ENCODE data around the gene BIN1. TPM values are rescaled to one million over a fixed set of nuclear protein-coding genes. Genes with fewer than 3 reads are reported as not detected.

BIN1 gene
- total RNA-seq, 1 experiment from 2014 or later = 31.8 TPM

GRCh38 chr2:127122361-127123027, 15.5 kb upstream of the BIN1 start:
- no peak for ATAC-seq
- H3K4me3 ChIP-seq (replicated peaks in 1 of 2; ENCODE audit: low read depth in 1 of 2, low read length in 2 of 2) = no peak overlapping the region
- H3K9me2 ChIP-seq (ENCODE audit: insufficient read depth) = no peaks in the 10 kb centered on the region
- H3K9ac ChIP-seq (ENCODE audit: low read length) = no peak overlapping the region
- no TSS peak for BruUV-seq (replicated peaks)
- CTCF ChIA-PET = no interaction called here
- H3K9me3 ChIP-seq (ENCODE audit: control insufficient read depth in 1 of 2, insufficient read depth in 1 of 2, low read depth in 1 of 2, low read length in 2 of 2) = no peaks in the 10 kb centered on the region
- intact Hi-C loops (cut with micrococcal nuclease) = no loop called here
- no peaks in the 10 kb centered on the region for H3K79me2 ChIP-seq (ENCODE audit: insufficient read depth, low read length)
- RAD21 ChIA-PET (ENCODE audit: low non-redundant PET in 1 of 2, low total read pairs in 2 of 2, uncharacterized antibody in 2 of 2, unreplicated experiment in 2 of 2) = no interaction called here
- H2AFZ ChIP-seq (ENCODE audit: low read depth, low read length, poor library complexity, severe bottlenecking) = no peak overlapping the region
- no peaks in the 10 kb centered on the region for H3K4me1 ChIP-seq (ENCODE audit: control insufficient read depth in 1 of 2, insufficient read depth in 2 of 2, low read length in 2 of 2)
- POLR2A ChIA-PET = no interaction called here
- no peaks in the 10 kb centered on the region for H3K36me3 ChIP-seq (ENCODE audit: control insufficient read depth in 1 of 2, insufficient read depth in 2 of 2, low read length in 2 of 2)
- H3K4me2 ChIP-seq (ENCODE audit: low read length) = no peak overlapping the region
- no peak for DNase-seq (ENCODE audit: low read depth, low spot score)
- H3K27me3 ChIP-seq (ENCODE audit: insufficient read depth, low read length) = no peaks in the 10 kb centered on the region
- H3K27ac ChIP-seq (ENCODE audit: low read depth, low read length) = no peak overlapping the region
- H4K20me1 ChIP-seq (ENCODE audit: insufficient read depth) = no peaks in the 10 kb centered on the region
- no peak for TF ChIP-seq POLR2A (IDR thresholded peaks at IDR 0.05; ENCODE audit: borderline replicate concordance, extremely low read depth, insufficient read depth, insufficient read length)
- TF ChIP-seq, protein P1, sequence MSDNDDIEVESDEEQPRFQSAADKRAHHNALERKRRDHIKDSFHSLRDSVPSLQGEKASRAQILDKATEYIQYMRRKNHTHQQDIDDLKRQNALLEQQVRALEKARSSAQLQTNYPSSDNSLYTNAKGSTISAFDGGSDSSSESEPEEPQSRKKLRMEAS (IDR thresholded peaks at IDR 0.05) = no peak
- TF ChIP-seq, protein P2, sequence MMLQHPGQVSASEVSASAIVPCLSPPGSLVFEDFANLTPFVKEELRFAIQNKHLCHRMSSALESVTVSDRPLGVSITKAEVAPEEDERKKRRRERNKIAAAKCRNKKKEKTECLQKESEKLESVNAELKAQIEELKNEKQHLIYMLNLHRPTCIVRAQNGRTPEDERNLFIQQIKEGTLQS (IDR thresholded peaks at IDR 0.05) = no peak
- TF ChIP-seq, protein P3, sequence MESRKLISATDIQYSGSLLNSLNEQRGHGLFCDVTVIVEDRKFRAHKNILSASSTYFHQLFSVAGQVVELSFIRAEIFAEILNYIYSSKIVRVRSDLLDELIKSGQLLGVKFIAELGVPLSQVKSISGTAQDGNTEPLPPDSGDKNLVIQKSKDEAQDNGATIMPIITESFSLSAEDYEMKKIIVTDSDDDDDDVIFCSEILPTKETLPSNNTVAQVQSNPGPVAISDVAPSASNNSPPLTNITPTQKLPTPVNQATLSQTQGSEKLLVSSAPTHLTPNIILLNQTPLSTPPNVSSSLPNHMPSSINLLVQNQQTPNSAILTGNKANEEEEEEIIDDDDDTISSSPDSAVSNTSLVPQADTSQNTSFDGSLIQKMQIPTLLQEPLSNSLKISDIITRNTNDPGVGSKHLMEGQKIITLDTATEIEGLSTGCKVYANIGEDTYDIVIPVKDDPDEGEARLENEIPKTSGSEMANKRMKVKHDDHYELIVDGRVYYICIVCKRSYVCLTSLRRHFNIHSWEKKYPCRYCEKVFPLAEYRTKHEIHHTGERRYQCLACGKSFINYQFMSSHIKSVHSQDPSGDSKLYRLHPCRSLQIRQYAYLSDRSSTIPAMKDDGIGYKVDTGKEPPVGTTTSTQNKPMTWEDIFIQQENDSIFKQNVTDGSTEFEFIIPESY (IDR thresholded peaks at IDR 0.05; ENCODE audit: extremely low read depth, insufficient replicate concordance, low read length) = no peak

DNA sequence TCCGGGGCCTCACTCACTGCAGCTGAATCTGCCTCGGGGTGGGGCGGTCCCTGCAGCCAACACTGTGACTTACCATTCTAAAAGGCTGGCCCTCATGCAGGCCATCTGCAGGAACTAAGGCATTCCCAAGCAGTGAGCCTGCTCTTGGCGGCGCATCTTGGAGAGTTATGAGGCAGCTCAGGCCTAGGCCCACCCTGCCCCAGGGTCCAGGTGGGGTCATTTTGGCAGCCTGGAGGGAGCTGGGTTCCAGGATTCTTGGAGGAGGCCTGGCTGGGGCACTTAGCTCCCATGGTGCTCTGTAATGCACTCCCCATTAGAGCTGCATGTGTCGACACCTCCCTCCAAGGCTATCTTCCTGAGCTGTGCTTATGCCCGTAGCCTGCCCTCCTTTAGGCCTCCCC, 14.8 kb upstream of the BIN1 start:
- Histone ChIP-seq H3K36me3 (ENCODE audit: control insufficient read depth in 1 of 2, insufficient read depth in 2 of 2, low read length in 2 of 2) (no peaks in the 10 kb centered on the region), H2AFZ (ENCODE audit: low read depth, low read length, poor library complexity, severe bottlenecking) (no peak overlapping the region), H3K4me2 (ENCODE audit: low read length) (no peak overlapping the region), H4K20me1 (ENCODE audit: insufficient read depth) (no peaks in the 10 kb centered on the region), H3K27me3 (ENCODE audit: insufficient read depth, low read length) (no peaks in the 10 kb centered on the region), H3K9me3 (ENCODE audit: control insufficient read depth in 1 of 2, insufficient read depth in 1 of 2, low read depth in 1 of 2, low read length in 2 of 2) (no peaks in the 10 kb centered on the region), H3K79me2 (ENCODE audit: insufficient read depth, low read length) (no peaks in the 10 kb centered on the region), H3K9me2 (ENCODE audit: insufficient read depth) (no peaks in the 10 kb centered on the region), H3K4me3 (replicated peaks in 1 of 2; ENCODE audit: low read depth in 1 of 2, low read length in 2 of 2) (no peak overlapping the region), H3K4me1 (ENCODE audit: control insufficient read depth in 1 of 2, insufficient read depth in 2 of 2, low read length in 2 of 2) (no peaks in the 10 kb centered on the region), H3K27ac (ENCODE audit: low read depth, low read length) (no peak overlapping the region), H3K9ac (ENCODE audit: low read length) (no peak overlapping the region)
- no peak for DNase-seq (ENCODE audit: low read depth, low spot score)
- intact Hi-C loops (cut with micrococcal nuclease) = no loop called here
- ChIA-PET CTCF (no interaction called here), RAD21 (ENCODE audit: low non-redundant PET in 1 of 2, low total read pairs in 2 of 2, uncharacterized antibody in 2 of 2, unreplicated experiment in 2 of 2) (no interaction called here), POLR2A (no interaction called here)
- ATAC-seq = no peak
- BruUV-seq (replicated peaks) = no TSS peak
- no peak for TF ChIP-seq CTCF (IDR thresholded peaks at IDR 0.05 in 2 of 3, conservative IDR thresholded peaks at IDR 0.05 in 1 of 3; ENCODE audit: borderline replicate concordance in 1 of 3, insufficient read depth in 1 of 3, low read depth in 2 of 3, low read length in 2 of 3)
- no peak for TF ChIP-seq EZH2phosphoT487 (IDR thresholded peaks at IDR 0.05; ENCODE audit: borderline replicate concordance)
- TF ChIP-seq, protein P3 (IDR thresholded peaks at IDR 0.05; ENCODE audit: extremely low read depth, insufficient replicate concordance, low read length) = no peak
- no peak for TF ChIP-seq TCF7L2 (IDR thresholded peaks at IDR 0.05; ENCODE audit: borderline replicate concordance, extremely low read depth, insufficient read depth, insufficient read length)
- TF ChIP-seq FOSL1 (IDR thresholded peaks at IDR 0.05; ENCODE audit: low read depth) = no peak
- TF ChIP-seq SRF (IDR thresholded peaks at IDR 0.05; ENCODE audit: low read depth) = no peak
- TF ChIP-seq, protein P1 (IDR thresholded peaks at IDR 0.05) = no peak
- TF ChIP-seq JUND (IDR thresholded peaks at IDR 0.05) = no peak
- no peak for TF ChIP-seq CBX3 (IDR thresholded peaks at IDR 0.05; ENCODE audit: low read depth)
- no peak for TF ChIP-seq YY1 (IDR thresholded peaks at IDR 0.05; ENCODE audit: extremely low read depth, insufficient replicate concordance, low read depth, low read length)
